ENCODE results near the gene TEX54.
"Not testable (repeated sequence)": the region's sequence is repeated elsewhere in the genome, so short reads cannot be mapped to it uniquely, and the experiment has no call there.

TEX54 gene

GRCh38 chr11:62832336-62833234 lies at the start of gene TEX54:
Gene TEX54, minus strand, starts transcription at chr11:62832841.
- no peak for DNase-seq

GRCh38 chr11:62882431-62882749 lies 49.7 kb upstream of the TEX54 start:
- no peak for DNase-seq

DNA sequence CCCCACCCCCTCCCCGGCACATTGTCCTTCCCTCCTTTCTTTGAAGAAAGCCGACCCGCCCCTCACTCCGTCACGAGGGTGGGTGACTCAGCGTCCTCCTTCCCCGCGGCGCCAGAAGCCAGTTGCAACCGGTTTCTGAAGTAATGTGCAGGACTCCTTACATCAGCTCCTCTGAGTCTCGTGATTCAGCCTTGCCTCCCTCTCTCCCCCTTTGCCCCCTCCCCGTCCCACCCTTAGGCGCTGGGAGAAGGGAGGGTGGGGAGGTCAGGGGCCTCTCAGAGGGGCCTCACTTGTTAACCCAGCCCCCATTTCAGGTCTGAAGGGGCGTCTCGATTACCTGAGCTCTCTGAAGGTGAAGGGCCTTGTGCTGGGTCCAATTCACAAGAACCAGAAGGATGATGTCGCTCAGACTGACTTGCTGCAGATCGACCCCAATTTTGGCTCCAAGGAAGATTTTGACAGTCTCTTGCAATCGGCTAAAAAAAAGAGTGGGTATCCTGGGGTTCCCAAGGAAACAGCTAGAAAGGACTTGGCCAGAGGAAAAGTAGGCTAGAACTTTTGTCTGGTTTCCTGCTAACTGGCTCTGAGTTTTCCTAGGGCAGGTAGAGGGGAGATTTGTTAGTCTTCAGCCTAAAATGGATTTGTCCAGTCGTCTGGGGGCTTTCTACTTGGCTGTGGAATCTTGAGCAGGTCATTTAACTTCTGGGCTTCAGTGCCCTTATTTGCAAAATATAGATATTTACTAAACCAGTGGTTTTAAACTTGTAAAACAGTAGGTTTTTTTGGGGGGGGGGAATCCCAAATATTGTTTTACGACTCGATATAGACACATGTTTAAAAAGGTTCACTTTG lies 49.2 kb upstream of the TEX54 start:
- DNase-seq, result peak; percentile 80

- peak; percentile 85 for DNase-seq
Measured at GRCh38 chr11:62880803-62881578, 48.4 kb upstream of the TEX54 start, which contains the start of gene SLC3A2. Gene SLC3A2, plus strand, starts transcription at chr11:62880896. Its CDS starts 128 bp downstream, at chr11:62881024.

- no peak for DNase-seq
Measured at GRCh38 chr11:62880231-62880802, 47.7 kb upstream of the TEX54 start.

DNA sequence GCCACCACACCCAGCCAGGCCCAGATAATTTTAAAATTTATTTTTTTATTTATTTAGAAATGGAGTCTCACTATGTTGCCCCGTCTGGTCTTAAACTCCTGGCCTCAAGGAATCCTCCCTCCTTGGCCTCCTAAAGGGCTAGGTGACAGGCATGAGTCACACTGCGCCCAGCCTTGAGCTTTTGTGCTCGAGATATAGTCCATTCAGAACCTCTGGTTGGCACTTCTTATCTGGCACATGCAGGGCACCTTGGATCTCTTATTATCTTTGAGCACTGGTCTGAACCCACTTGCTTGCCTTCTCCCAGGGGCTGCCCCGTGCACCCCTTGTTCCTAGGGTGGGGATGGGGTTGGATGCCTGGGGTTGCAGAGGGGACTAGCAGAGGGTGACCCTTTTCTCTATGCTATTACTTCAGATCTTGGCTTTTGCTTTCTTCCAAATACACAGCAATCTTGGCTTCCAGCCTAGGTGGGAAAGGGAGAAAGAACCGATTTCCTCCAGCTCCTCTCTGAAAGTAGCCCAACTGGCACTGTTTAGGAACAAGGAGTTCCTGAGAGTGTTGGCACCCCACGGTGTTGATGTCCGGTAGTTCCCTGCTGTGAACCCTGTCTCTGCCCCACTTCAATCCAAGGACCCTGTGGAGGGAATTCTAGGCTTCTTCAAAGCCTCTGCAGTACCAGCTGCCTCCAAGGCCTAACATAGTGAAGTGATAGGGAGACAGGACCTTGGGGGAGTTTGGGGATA lies 46.8 kb upstream of the TEX54 start:
- DNase-seq, result no peak

DNA sequence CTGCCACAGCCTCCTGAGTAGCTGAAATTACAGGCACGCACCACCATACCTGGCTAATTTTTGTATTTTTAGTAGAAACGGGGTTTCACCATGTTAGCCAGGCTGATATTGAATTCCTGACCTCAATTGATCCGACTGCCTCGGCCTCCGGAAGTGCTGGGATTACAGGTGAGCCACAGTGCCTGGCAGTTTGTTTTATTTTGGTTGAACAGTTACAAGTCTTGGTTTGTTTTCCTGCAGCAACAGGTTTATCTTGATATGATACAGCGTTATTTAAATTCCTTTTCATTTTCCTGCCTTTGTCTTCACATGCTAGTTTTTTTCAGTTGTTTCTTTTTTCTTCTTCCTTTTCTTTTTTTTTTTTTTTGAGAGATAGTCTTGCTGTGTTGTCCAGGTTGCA lies 44.1 kb upstream of the TEX54 start:
- DNase-seq, result no peak

- no peak for DNase-seq
Measured at GRCh38 chr11:62875698-62876478, 43.2 kb upstream of the TEX54 start.

DNA sequence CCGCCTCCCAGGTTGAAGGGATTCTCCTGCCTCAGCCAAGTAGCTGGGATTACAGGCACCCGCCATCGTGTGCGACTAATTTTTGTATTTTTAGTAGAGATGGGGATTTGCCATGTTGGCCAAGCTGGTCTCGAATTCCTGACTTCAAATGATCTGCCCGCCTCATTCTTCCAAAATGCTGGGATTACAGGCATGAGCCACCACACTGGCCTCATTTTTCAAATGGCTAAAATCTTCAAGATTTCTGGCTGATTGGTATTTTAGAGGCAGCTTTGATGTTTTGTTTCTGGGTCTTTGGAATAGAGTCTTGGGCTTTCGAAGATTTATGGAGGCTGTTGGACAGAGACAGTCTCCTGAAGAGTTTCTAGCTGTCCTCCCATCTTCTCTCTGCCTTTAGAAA lies 42.2 kb upstream of the TEX54 start:
- no peak for DNase-seq

DNA sequence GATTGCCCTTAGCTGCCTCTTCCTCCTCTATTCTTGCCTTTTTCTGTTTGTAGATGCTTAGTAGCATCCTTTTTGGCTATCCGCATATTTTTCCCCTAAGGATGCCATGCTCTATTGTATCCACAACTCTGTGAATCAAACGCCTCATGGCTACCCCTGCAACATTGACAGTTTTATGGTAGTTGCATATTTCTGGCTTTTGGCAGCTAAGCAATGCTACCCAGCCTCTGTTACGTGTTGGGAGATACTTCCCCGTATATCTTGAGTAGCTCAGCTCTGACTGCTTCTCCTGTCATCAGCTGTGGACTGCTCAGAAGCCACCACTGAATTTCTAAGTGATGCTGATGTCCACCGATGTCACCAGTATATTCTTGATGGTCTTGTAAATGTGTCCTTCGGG lies 33.0 kb upstream of the TEX54 start:
- DNase-seq, result no peak

GRCh38 chr11:62863687-62864335 lies 31.2 kb upstream of the TEX54 start:
- DNase-seq, result no peak

GRCh38 chr11:62861564-62862192 lies 29.0 kb upstream of the TEX54 start:
- DNase-seq, result not testable (repeated sequence)

GRCh38 chr11:62860835-62861563 lies 28.4 kb upstream of the TEX54 start:
- no peak for DNase-seq

DNA sequence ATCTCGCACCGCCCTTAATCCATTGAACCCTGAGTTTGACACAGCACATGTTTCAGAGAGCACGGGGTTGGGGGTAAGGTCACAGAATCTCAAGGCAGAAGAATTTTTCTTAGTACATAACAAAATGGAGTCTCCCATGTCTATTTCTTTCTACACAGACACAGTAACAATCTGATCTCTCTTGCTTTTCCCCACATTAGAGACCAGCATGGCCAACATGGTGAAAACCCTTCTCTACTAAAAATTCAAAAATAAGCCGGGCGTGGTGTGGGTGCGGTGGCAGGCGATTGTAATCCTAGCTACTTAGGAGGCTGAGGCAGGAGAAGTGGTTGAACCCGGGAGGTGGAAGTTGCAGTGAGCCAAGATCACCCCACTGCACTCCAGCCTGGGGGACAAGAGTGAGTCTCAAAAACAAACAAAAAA lies 26.7 kb upstream of the TEX54 start:
- not testable (repeated sequence) for DNase-seq

- no peak for DNase-seq
Measured at GRCh38 chr11:62858201-62858600, 25.6 kb upstream of the TEX54 start.

GRCh38 chr11:62857541-62857982 lies 24.9 kb upstream of the TEX54 start:
- no peak for DNase-seq

DNA sequence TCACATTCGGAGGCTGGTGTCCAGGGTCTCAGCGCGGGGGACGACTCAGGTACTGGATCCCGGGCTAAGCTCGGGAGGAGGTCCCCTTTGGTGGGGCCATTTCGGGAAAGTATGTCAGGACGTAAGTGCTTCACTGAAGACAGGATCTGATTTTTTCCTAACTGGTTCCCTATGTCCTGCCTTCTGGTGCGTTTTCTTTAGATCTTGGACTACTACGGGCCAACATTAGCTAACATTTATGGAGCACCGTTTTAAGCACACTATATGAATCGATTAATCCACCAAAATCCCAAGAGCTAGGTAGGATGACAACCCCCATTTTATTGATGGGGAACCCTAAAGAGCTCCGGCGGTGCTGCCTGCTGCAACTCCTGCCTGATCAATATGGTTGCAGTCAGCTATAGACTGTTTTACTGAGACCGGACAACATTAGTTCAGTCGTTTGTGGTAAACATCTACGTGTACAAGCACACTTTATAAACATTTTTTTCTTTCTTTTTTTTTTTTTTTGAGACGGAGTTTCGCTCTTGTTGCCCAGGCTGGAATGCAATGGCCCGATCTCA lies 23.8 kb upstream of the TEX54 start:
- DNase-seq, result peak; percentile 84

DNA sequence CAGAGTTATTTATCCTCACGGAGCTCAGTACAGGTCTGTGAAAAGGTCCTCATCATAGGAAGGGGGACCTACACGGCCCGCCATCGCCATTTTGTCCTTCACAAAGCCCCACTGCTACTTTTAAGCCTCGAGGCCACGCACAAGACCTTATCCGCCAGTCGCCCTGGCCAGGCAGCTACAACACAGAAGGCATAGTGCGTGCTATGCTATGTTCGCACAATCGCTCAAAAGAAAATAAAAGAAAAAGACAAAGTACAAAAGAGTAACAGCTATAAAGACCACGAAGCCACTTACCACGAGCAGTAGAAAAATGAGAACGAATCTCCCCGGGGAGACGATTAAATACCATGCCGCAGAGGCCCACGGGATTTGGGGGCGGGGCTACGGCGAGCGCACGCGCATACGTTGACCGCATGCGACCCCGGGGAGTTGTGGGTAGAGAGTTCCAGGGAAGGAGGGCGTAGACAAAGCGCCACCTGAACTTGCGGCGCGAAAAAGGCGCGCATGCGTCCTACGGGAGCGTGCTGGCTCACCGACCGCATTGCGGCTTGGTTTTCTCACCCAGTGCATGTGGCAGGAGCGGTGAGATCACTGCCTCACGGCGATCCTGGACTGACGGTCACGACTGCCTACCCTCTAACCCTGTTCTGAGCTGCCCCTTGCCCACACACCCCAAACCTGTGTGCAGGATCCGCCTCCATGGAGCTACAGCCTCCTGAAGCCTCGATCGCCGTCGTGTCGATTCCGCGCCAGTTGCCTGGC lies 23.1 kb upstream of the TEX54 start:
- peak; percentile 99 for DNase-seq

All from NCI-H1092 treated with DMSO at 0.1 percent for 48 hours (cell line).